ENCODE measurements around the gene EGLN1. TPM values are rescaled to one million over a fixed set of nuclear protein-coding genes. Genes with fewer than 3 reads are reported as not detected.

Gene EGLN1
- total and polyA plus RNA-seq, 2 experiments from 2014 or later: 1.9 to 6.0 TPM

DNA sequence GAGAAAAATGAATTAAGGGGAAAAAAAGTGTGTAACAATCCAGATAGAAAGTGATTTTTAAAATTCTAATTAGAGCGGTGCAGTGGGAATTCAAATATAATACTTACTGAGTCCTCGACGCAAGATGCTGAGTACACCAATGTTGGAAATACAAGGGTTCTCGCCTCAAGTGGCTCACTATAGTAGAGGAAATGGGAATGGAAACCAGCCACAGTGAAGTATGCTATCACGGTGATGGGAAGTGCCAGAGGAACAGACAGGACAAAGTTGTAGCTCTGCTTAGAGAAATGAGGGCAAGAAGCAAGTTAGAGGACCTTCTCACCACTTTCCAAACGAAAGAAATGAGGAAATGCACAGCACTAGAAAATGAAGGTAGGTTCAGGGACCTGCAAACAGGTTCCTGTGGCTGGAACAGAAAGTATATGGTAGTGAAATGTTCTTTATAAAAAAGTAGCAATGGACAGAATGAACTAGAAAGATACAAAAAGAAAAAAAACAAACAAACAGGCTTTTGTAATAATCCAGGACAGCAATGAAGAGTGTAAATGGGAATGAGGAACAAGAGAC lies 13.5 kb downstream of the EGLN1 start:
- ATAC-seq (no peak), DNase-seq (ENCODE audit: low spot score) (no peak)
- Mint-ChIP-seq H3K4me3 (no peak overlapping the region), H3K36me3 (ENCODE audit: low read depth) (no peaks in the 10 kb centered on the region), H3K27me3 (ENCODE audit: insufficient read depth, low read depth, poor library complexity) (no peaks in the 10 kb centered on the region), H3K27ac (no peak overlapping the region), H3K9me3 (no peaks in the 10 kb centered on the region), H3K4me1 (no peaks in the 10 kb centered on the region)
- Histone ChIP-seq H3K79me2 (replicated peaks; ENCODE audit: insufficient read depth) (no peaks in the 10 kb centered on the region), H3K4me2 (no peak overlapping the region), H2AFZ (no peak overlapping the region), H3F3A (replicated peaks; ENCODE audit: low read depth) (no peaks in the 10 kb centered on the region), H4K20me1 (replicated peaks; ENCODE audit: insufficient read depth) (peaks cover 10% of the 10 kb centered on the region; the same call in 1 of the 2 replicates), H3K27ac (ENCODE audit: low read depth) (no peak overlapping the region), H3K27me3 (ENCODE audit: insufficient read depth) (no peaks in the 10 kb centered on the region), H3K4me1 (ENCODE audit: insufficient read depth) (no peaks in the 10 kb centered on the region), H3K4me3 (no peak overlapping the region), H3K9me2 (ENCODE audit: insufficient read depth) (no peaks in the 10 kb centered on the region), H3K36me3 (ENCODE audit: insufficient read depth) (no peaks in the 10 kb centered on the region)
- TF ChIP-seq CREB1 (CRISPR knock-in tag; IDR thresholded peaks at IDR 0.05; ENCODE audit: low read depth) (no peak), CTCF (conservative IDR thresholded peaks at IDR 0.05; ENCODE audit: low read depth in 2 of 2) (no peak), REST (IDR thresholded peaks at IDR 0.05; ENCODE audit: unreplicated experiment) (no peak), ZNF462 (CRISPR knock-in tag; IDR thresholded peaks at IDR 0.05) (no peak), POLR2AphosphoS5 (IDR thresholded peaks at IDR 0.05; ENCODE audit: low read depth) (no peak), JUNB (IDR thresholded peaks at IDR 0.05; ENCODE audit: unreplicated experiment) (no peak), STAT1 (IDR thresholded peaks at IDR 0.05; ENCODE audit: unreplicated experiment) (no peak), ZNF114 (CRISPR knock-in tag; IDR thresholded peaks at IDR 0.05) (no peak), NANOG (IDR thresholded peaks at IDR 0.05; ENCODE audit: borderline replicate concordance) (no peak), EZH2phosphoT487 (IDR thresholded peaks at IDR 0.05; ENCODE audit: unreplicated experiment) (no peak), EZH2 (IDR thresholded peaks at IDR 0.05; ENCODE audit: low read depth, unreplicated experiment) (no peak), ETS1 (IDR thresholded peaks at IDR 0.05) (no peak), ZNF331 (CRISPR knock-in tag; IDR thresholded peaks at IDR 0.05; ENCODE audit: low read depth) (no peak)
